Measurements from ENCODE around the gene YWHAG.

- TF ChIP-seq CTCF (conservative IDR thresholded peaks at IDR 0.05; ENCODE audit: low read length) (no peak), EZH2phosphoT487 (IDR thresholded peaks at IDR 0.05; ENCODE audit: borderline replicate concordance) (no peak)
Measured at GRCh38 chr7:76325811-76326210, 33.0 kb downstream of the YWHAG start.
